Colonic mucosa (tissue), 4 donors: ENCODE results near the gene GSTM3. TPM values are rescaled to one million over a fixed set of nuclear protein-coding genes. Genes with fewer than 3 reads are reported as not detected.

ENCODE experiments used
- DNase-seq: peaks from one replicate; pipeline ENCODE4 v3.0.0-alpha.2; 2020
- H3K27ac ChIP-seq: fragments of 200-600 bp; one replicate; pipeline ENCODE4 v1.8.0; 2021
- H3K27me3 ChIP-seq: fragments of 200-600 bp; one replicate; pipeline ENCODE4 v1.8.0; 2021
- H3K36me3 ChIP-seq: fragments of 200-600 bp; one replicate; pipeline ENCODE4 v1.8.0; 2021
- H3K4me1 ChIP-seq: fragments of 200-600 bp; one replicate; pipeline ENCODE4 v1.8.0; 2021; ENCODE audit warnings: mild to moderate bottlenecking
- H3K4me3 ChIP-seq: fragments of 200-600 bp; one replicate; pipeline ENCODE4 v1.8.0; 2021
- H3K9ac ChIP-seq, 2 donors: one replicate each; pipeline ENCODE4 v1.7.0; 2013; ENCODE audit warnings: control low read depth in 2 of 2, low read depth in 2 of 2, low read length in 2 of 2
- H3K9me3 ChIP-seq: fragments of 200-600 bp; one replicate; pipeline ENCODE4 v1.8.0; 2021
- intact Hi-C: fragments of 100-400 bp; cut with DNase I; formaldehyde crosslinking; loops from one replicate; pipeline ENCODE4 v1.14.1; 2022
- total RNA-seq, 2 donors: library from RNA; stranded (reverse); fragmentation: NEBNext Ultra II Directional in 1 of 2; extraction: Animal tissue kit (Norgen Biotek cat#: 25700) in 1 of 2; gene quantifications; one replicate each; pipeline ENCODE4 v1.2.1, GENCODE V29; 2021
- TF ChIP-seq, protein P1 (sequence below): fragments of 200-600 bp; IDR thresholded peaks from one replicate; pipeline ENCODE4 v1.8.0; 2022; ENCODE audit warnings: antibody characterized with exemption, mild to moderate bottlenecking
- donor health status: healthy.
- donor health status: DM: no; HTN: no; CAD: no.
- donor health status: DM: no; HTN: no; CAD: no.

GSTM3 gene
- total RNA-seq, 2 donors from 2014 or later: 4.9 to 24.6 TPM

DNA sequence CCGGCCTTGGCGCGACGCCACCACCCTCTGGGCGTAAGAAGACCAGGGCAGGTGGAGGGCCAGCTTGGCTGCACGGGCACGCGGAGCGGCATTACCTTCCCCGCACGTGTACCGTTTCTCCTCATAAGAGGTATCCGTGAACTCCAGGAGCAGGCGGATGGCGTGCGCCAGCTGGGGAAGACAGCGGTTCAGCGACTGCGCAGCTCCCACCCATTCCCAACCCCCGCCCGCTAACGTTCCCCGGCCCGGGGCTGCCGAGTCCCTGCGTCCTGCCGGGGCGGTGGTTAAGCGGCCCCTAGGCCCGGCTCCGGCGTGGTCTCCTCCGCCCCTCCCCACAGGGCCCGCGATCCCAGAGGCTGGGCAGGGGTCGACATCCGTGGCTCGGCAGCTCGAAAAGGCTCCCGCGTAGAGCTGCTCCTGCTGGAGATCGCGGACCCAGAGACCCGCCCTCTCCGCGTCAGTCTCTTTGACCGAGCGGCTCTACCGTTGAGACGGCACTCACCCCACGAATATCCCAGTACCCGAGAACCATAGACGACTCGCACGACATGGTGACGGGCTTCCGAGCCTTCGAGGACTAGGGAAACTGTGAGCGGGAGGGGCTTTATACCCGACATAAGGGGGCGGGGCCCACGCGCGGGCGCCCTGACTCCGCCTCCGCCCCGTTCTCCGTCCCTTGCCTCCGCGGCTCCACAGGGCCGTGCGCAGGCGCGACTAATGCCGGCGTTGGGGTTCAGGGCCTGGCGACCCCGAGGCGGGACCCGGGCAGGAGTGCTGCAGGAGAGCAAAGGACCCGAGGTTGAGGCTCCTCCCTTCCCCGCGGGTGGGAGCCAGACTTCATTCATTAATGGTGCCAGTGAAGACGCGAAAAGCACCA lies 862 bp downstream of the GSTM3 start:
- H3K27ac ChIP-seq: peak overlapping the region; percentile 50
- intact Hi-C loops: no loop called here
- H3K4me3 ChIP-seq: peak overlapping the region; percentile 73
- H3K4me1 ChIP-seq: peaks cover 7% of the 10 kb centered on the region
- H3K9ac ChIP-seq: peak overlapping the region; percentile 68 to 76
- no peaks in the 10 kb centered on the region for H3K9me3 ChIP-seq
- no peaks in the 10 kb centered on the region for H3K36me3 ChIP-seq
- H3K27me3 ChIP-seq: no peaks in the 10 kb centered on the region
- TF ChIP-seq, protein P1, sequence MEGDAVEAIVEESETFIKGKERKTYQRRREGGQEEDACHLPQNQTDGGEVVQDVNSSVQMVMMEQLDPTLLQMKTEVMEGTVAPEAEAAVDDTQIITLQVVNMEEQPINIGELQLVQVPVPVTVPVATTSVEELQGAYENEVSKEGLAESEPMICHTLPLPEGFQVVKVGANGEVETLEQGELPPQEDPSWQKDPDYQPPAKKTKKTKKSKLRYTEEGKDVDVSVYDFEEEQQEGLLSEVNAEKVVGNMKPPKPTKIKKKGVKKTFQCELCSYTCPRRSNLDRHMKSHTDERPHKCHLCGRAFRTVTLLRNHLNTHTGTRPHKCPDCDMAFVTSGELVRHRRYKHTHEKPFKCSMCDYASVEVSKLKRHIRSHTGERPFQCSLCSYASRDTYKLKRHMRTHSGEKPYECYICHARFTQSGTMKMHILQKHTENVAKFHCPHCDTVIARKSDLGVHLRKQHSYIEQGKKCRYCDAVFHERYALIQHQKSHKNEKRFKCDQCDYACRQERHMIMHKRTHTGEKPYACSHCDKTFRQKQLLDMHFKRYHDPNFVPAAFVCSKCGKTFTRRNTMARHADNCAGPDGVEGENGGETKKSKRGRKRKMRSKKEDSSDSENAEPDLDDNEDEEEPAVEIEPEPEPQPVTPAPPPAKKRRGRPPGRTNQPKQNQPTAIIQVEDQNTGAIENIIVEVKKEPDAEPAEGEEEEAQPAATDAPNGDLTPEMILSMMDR: no peak
- peak; percentile 83 for DNase-seq

GRCh38 chr1:109733236-109733870 lies 7.5 kb downstream of the GSTM3 start:
- no peaks in the 10 kb centered on the region for H3K9me3 ChIP-seq
- no peak overlapping the region for H3K27ac ChIP-seq
- no peak overlapping the region for H3K4me3 ChIP-seq
- H3K4me1 ChIP-seq: no peaks in the 10 kb centered on the region
- no peak for DNase-seq
- H3K36me3 ChIP-seq: no peaks in the 10 kb centered on the region
- no peak overlapping the region for H3K9ac ChIP-seq
- H3K27me3 ChIP-seq: no peaks in the 10 kb centered on the region
- TF ChIP-seq, protein P1: no peak
- intact Hi-C loops: no loop called here

DNA sequence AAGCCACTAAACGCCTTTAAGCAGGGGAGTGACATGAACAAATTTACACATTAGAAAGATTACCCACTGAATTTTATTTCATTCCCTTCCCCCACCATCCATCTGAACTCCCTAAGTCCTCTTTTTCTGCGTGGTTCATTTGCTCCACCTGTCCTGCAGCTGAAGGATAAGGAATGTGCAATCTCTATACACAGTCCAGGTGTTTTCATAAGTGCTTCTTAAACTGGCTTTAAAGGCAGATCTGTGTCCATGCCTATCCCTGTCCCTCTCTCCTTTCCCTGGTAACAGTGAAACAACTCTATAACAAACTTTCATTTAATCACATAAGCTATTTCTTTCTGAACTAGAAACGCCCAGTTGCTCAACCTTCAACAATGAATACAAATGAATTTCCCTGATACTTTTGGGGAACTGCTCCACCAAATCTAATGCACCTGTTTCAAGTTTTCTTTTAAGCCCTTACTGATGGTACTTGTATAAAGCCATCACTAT lies 8.4 kb downstream of the GSTM3 start:
- Histone ChIP-seq H3K4me3 (no peak overlapping the region), H3K36me3 (no peaks in the 10 kb centered on the region), H3K9ac (no peak overlapping the region), H3K4me1 (no peaks in the 10 kb centered on the region), H3K27me3 (no peaks in the 10 kb centered on the region), H3K27ac (no peak overlapping the region), H3K9me3 (no peaks in the 10 kb centered on the region)
- intact Hi-C loops: no loop called here
- DNase-seq: no peak
- TF ChIP-seq, protein P1: no peak

DNA sequence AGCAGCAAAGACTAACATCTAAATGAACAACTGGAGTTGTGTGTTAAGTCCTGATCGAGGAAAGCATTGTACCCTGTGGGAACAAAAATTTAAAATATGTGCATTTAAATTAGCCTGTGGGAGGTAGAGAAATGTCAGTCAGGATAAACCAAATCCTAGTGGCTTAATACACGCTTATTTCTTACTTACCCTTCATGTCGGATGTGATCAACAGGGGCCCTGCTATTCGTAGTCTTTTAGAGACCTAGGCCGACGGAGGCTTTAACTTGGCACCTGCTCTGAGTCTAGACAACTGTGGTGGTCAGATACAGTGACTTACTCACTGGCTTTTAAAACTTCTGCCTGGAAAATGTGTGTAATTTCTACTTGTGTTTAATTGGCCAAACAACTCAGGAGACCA lies 10.2 kb downstream of the GSTM3 start:
- Histone ChIP-seq H3K27me3 (no peaks in the 10 kb centered on the region), H3K9ac (no peak overlapping the region), H3K9me3 (no peaks in the 10 kb centered on the region), H3K36me3 (no peaks in the 10 kb centered on the region), H3K4me3 (no peak overlapping the region), H3K27ac (no peak overlapping the region), H3K4me1 (no peaks in the 10 kb centered on the region)
- TF ChIP-seq, protein P1: no peak
- intact Hi-C loops: no loop called here
- DNase-seq: no peak

- Histone ChIP-seq H3K27ac (no peak overlapping the region), H3K9me3 (no peaks in the 10 kb centered on the region), H3K36me3 (no peaks in the 10 kb centered on the region), H3K4me1 (no peaks in the 10 kb centered on the region), H3K4me3 (no peak overlapping the region), H3K9ac (no peak overlapping the region), H3K27me3 (no peaks in the 10 kb centered on the region)
- peak; percentile 31 for DNase-seq
- intact Hi-C loops: no loop called here
- TF ChIP-seq, protein P1: no peak
These were observed 12.0 kb downstream of the GSTM3 start for GRCh38 chr1:109728870-109729269.
